Smooth muscle cell (in vitro differentiated cells): Measurements from ENCODE around the gene DDI2. TPM values are rescaled to one million over a fixed set of nuclear protein-coding genes. Genes with fewer than 3 reads are reported as not detected.

Source experiments
- DNase-seq: peaks from one replicate; lab custom pipeline; 2025; ENCODE audit not compliant: unreplicated experiment; lab: John Stamatoyannopoulos, UW
- H2AFZ ChIP-seq: fragments of 200-600 bp; sonication (generic); 2 replicates; pipeline ENCODE4 v1.6.0; 2016; ENCODE audit warnings: antibody characterized with exemption, low read depth, mild to moderate bottlenecking
- H3F3A ChIP-seq: fragments of 200-600 bp; sonication (generic); 2 replicates; pipeline ENCODE4 v1.6.0; 2017; ENCODE audit warnings: antibody characterized with exemption, low read depth
- H3K27ac ChIP-seq: fragments of 200-600 bp; sonication (generic); 2 replicates; pipeline ENCODE4 v1.5.1; 2016; ENCODE audit warnings: low read depth, mild to moderate bottlenecking
- H3K27me3 ChIP-seq: fragments of 200-600 bp; sonication (generic); 2 replicates; pipeline ENCODE4 v1.6.1; 2016; ENCODE audit warnings: low read depth, mild to moderate bottlenecking
- H3K36me3 ChIP-seq: fragments of 200-600 bp; sonication (generic); 2 replicates; pipeline ENCODE4 v1.5.1; 2016; ENCODE audit warnings: low read depth
- H3K4me1 ChIP-seq: fragments of 200-600 bp; sonication (generic); 2 replicates; pipeline ENCODE4 v1.5.1; 2016; ENCODE audit warnings: low read depth
- H3K4me2 ChIP-seq: fragments of 200-600 bp; sonication (generic); 2 replicates; pipeline ENCODE4 v1.6.0; 2016; ENCODE audit warnings: mild to moderate bottlenecking
- H3K4me3 ChIP-seq: fragments of 200-600 bp; sonication (generic); 2 replicates; pipeline ENCODE4 v1.5.1; 2016; ENCODE audit warnings: mild to moderate bottlenecking
- H3K79me2 ChIP-seq: fragments of 200-600 bp; sonication (generic); 2 replicates; pipeline ENCODE4 v1.6.0; 2016; ENCODE audit warnings: low read depth, mild to moderate bottlenecking
- H3K9ac ChIP-seq: fragments of 200-600 bp; sonication (generic); 2 replicates; pipeline ENCODE4 v1.6.0; 2016; ENCODE audit warnings: low read depth
- H3K9me3 ChIP-seq: fragments of 200-600 bp; sonication (generic); replicated peaks from 2 replicates; pipeline ENCODE4 v1.5.1; 2016; ENCODE audit warnings: low read depth
- H4K20me1 ChIP-seq: fragments of 200-600 bp; sonication (generic); 2 replicates; pipeline ENCODE4 v1.6.0; 2016; ENCODE audit warnings: low read depth
- WGBS: methylation state at CpG from one replicate; pipeline ENCODE4 v1.1.7; 2016; ENCODE audit warnings: low lambda C conversion rate; 5-methylcytosine and 5-hydroxymethylcytosine counted together
- polyA plus RNA-seq: library from polyadenylated mRNA; unstranded; fragments of >200 nt; fragmentation: Nextera tagmentation; extraction: Ambion mirVana; gene quantifications from 2 replicates; pipeline ENCODE4 v1.2.1, GENCODE V29; 2016
- total RNA-seq: library from RNA; depleted of rRNA; stranded (reverse); fragments of >200 nt; gene quantifications from 2 replicates; pipeline ENCODE4 v1.2.3, GENCODE V29; 2014
- TF ChIP-seq, protein P1 (sequence below): fragments of 200-600 bp; sonication (generic); IDR thresholded peaks from 2 replicates; pipeline ENCODE4 v1.5.1; 2017; ENCODE audit warnings: borderline replicate concordance, mild to moderate bottlenecking, antibody characterized with exemption; ENCODE audit not compliant: insufficient read depth, poor library complexity, severe bottlenecking

The DDI2 gene
- total and polyA plus RNA-seq, 2 experiments from 2014 or later: 3.5 to 10.9 TPM

DNA sequence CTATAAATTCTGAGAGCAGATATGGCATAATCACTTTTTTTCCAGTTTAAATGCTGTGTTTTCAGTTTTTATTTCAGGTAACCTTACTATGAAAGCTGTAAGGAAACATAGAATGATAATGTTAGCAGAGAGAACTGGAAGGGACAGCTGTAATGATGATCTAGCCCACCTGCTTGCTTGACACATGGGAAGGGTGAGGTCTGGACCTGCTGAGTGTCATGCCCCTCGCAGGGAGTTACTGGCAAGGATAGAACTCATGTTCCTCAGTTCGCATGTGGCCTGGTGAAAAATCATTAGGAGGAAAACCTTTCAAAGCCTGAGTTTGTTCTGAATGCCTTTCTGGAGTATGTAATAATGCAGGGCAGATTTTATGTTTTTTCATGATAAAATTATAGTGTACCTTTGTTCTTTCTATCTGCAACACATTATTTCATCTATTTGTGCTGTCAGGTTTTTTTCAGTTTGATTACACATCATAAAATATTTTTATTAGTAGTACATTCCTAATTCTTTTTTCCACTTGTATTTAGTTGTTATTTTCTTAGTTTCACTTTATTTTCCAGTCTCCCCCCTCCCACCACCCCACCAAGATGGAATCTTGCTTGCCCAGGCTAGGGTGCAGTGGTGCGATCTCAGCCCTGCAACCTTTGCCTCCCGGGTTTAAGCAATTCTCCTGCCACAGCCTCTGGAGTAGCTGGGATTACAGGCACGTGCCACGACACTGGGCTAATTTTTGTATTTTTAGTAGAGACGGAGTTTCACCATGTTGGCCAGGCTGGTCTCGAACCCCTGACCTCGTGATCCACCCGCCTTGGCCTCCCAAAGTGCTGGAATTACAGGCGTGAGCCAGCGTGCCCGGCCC, 8.0 kb downstream of the DDI2 start:
- H2AFZ ChIP-seq: no peak overlapping the region
- H3K36me3 ChIP-seq: no peaks in the 10 kb centered on the region
- H3K4me2 ChIP-seq: no peak overlapping the region
- peaks cover 4% of the 10 kb centered on the region for H3K4me1 ChIP-seq
- peaks cover 8% of the 10 kb centered on the region for H3F3A ChIP-seq
- no peak overlapping the region for H3K9ac ChIP-seq
- DNase-seq: no peak
- H3K79me2 ChIP-seq: peaks cover 53% of the 10 kb centered on the region
- peaks cover 89% of the 10 kb centered on the region for H4K20me1 ChIP-seq
- TF ChIP-seq, protein P1, sequence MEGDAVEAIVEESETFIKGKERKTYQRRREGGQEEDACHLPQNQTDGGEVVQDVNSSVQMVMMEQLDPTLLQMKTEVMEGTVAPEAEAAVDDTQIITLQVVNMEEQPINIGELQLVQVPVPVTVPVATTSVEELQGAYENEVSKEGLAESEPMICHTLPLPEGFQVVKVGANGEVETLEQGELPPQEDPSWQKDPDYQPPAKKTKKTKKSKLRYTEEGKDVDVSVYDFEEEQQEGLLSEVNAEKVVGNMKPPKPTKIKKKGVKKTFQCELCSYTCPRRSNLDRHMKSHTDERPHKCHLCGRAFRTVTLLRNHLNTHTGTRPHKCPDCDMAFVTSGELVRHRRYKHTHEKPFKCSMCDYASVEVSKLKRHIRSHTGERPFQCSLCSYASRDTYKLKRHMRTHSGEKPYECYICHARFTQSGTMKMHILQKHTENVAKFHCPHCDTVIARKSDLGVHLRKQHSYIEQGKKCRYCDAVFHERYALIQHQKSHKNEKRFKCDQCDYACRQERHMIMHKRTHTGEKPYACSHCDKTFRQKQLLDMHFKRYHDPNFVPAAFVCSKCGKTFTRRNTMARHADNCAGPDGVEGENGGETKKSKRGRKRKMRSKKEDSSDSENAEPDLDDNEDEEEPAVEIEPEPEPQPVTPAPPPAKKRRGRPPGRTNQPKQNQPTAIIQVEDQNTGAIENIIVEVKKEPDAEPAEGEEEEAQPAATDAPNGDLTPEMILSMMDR: no peak
- H3K4me3 ChIP-seq: no peak overlapping the region
- H3K9me3 ChIP-seq: no peaks in the 10 kb centered on the region
- no peaks in the 10 kb centered on the region for H3K27me3 ChIP-seq
- WGBS: 95% methylated on average over 13 of the region's 13 CpGs
- no peak overlapping the region for H3K27ac ChIP-seq

DNA sequence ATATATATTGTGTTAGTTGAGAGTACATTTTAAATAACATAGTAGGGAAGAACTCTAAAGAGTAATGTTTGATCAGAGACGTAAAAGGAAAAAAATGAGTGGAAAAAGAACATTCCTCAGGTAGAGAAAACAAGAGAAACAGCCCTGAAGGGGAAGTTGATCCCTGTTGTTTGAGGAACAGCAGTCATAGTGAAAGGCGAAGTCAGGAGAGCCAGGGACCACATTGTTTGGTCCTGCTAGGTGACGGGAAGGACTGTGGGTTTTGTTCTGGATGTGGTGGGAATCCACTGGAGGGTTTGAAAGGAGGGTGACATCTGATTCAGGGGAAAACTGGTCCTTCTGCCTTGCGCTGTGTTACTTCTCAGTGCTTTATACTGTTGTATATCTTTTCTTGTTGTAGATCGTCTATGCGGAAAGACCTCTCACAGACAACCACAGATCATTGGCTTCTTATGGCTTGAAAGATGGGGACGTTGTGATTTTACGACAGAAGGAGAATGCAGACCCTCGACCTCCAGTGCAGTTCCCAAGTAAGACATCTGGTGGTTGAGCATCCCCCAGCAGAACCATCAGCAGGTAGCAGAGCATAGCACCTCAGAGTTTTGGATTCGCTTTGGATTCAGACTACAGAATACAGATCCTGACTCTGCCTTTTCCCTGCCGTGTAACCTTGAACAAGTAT, 9.2 kb downstream of the DDI2 start:
- peaks cover 8% of the 10 kb centered on the region for H3F3A ChIP-seq
- H3K9ac ChIP-seq: no peak overlapping the region
- no peaks in the 10 kb centered on the region for H3K4me1 ChIP-seq
- no peak overlapping the region for H3K4me3 ChIP-seq
- no peak overlapping the region for H3K4me2 ChIP-seq
- H3K9me3 ChIP-seq: no peaks in the 10 kb centered on the region
- H3K36me3 ChIP-seq: no peaks in the 10 kb centered on the region
- peaks cover 42% of the 10 kb centered on the region for H3K79me2 ChIP-seq
- peaks cover 79% of the 10 kb centered on the region for H4K20me1 ChIP-seq
- TF ChIP-seq, protein P1: no peak
- no peak overlapping the region for H2AFZ ChIP-seq
- no peak overlapping the region for H3K27ac ChIP-seq
- H3K27me3 ChIP-seq: no peaks in the 10 kb centered on the region
- 83% methylated on average over 11 of the region's 11 CpGs for WGBS
- no peak for DNase-seq

DNA sequence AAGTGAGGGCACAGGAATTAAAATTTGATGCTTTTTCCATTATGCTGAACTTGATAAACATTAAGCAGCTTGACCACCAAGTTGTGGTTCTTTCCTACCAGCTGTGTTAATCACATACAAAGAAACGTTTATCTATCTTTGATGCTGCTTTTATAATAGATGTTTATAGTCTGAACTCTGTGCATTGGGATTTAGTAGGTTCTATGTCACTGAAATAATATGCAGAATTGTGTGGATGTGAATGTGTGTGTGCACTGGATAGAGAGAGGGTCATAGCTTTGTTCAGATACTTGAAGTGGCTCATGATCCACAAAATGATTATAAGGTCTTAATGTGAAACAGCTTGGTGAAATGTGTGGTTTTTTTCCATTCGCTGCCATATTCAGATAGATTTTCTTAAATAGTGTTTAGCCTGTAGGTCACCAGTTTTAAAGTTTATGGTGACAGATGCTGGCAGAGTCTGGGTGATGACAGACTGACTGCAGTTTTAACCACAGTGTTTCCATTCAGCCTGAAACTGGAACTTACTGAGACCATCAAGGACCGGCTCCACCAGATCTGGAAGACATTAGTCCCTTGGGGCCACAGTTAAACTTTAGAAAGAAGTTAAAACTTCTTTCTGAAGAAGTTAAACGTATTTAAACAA, 10.2 kb downstream of the DDI2 start:
- no peak for DNase-seq
- no peaks in the 10 kb centered on the region for H3K27me3 ChIP-seq
- H3K79me2 ChIP-seq: peaks cover 31% of the 10 kb centered on the region
- H3K4me1 ChIP-seq: no peaks in the 10 kb centered on the region
- H3K9me3 ChIP-seq: no peaks in the 10 kb centered on the region
- 24% methylated on average over 4 of the region's 4 CpGs for WGBS
- peak overlapping the region; percentile 41 for H3K27ac ChIP-seq
- H3K4me2 ChIP-seq: peak overlapping the region; percentile 20
- peaks cover 8% of the 10 kb centered on the region for H3F3A ChIP-seq
- H3K4me3 ChIP-seq: no peak overlapping the region
- no peaks in the 10 kb centered on the region for H3K36me3 ChIP-seq
- TF ChIP-seq, protein P1: no peak
- no peak overlapping the region for H3K9ac ChIP-seq
- no peak overlapping the region for H2AFZ ChIP-seq
- peaks cover 70% of the 10 kb centered on the region for H4K20me1 ChIP-seq
